IPS-11a (cell line): Measurements from ENCODE around the gene SYNPR.

ENCODE experiments used
- H3K4me3 ChIP-seq: one replicate; pipeline ENCODE4 v1.5.1; 2013; ENCODE audit warnings: low read depth, low read length, control low read depth

The SYNPR gene

GRCh38 chr3:63462732-63463131 is 184.6 kb downstream of the SYNPR start:
- H3K4me3 ChIP-seq = no peak overlapping the region

GRCh38 chr3:63467392-63467791 is 189.3 kb downstream of the SYNPR start:
- no peak overlapping the region for H3K4me3 ChIP-seq

GRCh38 chr3:63470745-63471144 is 192.6 kb downstream of the SYNPR start:
- no peak overlapping the region for H3K4me3 ChIP-seq

- no peak overlapping the region for H3K4me3 ChIP-seq
Observed at GRCh38 chr3:63471781-63472180, 193.7 kb downstream of the SYNPR start.

GRCh38 chr3:63473641-63474166 is 195.6 kb downstream of the SYNPR start:
- H3K4me3 ChIP-seq = no peak overlapping the region

- H3K4me3 ChIP-seq = no peak overlapping the region
Observed at GRCh38 chr3:63474828-63475518, 196.9 kb downstream of the SYNPR start.

GRCh38 chr3:63477494-63478129 is 199.5 kb downstream of the SYNPR start:
- no peak overlapping the region for H3K4me3 ChIP-seq

- H3K4me3 ChIP-seq = no peak overlapping the region
Observed at GRCh38 chr3:63478990-63479660, 201.0 kb downstream of the SYNPR start.

- no peak overlapping the region for H3K4me3 ChIP-seq
Observed at GRCh38 chr3:63479661-63480035, 201.5 kb downstream of the SYNPR start.

GRCh38 chr3:63481627-63482026 is 203.5 kb downstream of the SYNPR start:
- H3K4me3 ChIP-seq = no peak overlapping the region

GRCh38 chr3:63482341-63482740 is 204.2 kb downstream of the SYNPR start:
- H3K4me3 ChIP-seq = no peak overlapping the region

- H3K4me3 ChIP-seq = no peak overlapping the region
Observed at GRCh38 chr3:63492464-63492863, 214.4 kb downstream of the SYNPR start.

- no peak overlapping the region for H3K4me3 ChIP-seq
Observed at GRCh38 chr3:63493101-63493500, 215.0 kb downstream of the SYNPR start.

- H3K4me3 ChIP-seq = no peak overlapping the region
Observed at GRCh38 chr3:63494646-63495045, 216.5 kb downstream of the SYNPR start.

- no peak overlapping the region for H3K4me3 ChIP-seq
Observed at GRCh38 chr3:63497641-63498040, 219.5 kb downstream of the SYNPR start.

- no peak overlapping the region for H3K4me3 ChIP-seq
Observed at GRCh38 chr3:63500196-63500595, 222.1 kb downstream of the SYNPR start.

- no peak overlapping the region for H3K4me3 ChIP-seq
Observed at GRCh38 chr3:63508305-63508704, 230.2 kb downstream of the SYNPR start.

- H3K4me3 ChIP-seq = no peak overlapping the region
Observed at GRCh38 chr3:63508771-63509170, 230.7 kb downstream of the SYNPR start.

GRCh38 chr3:63513791-63514190 is 235.7 kb downstream of the SYNPR start:
- H3K4me3 ChIP-seq = no peak overlapping the region

- no peak overlapping the region for H3K4me3 ChIP-seq
Observed at GRCh38 chr3:63514678-63515077, 236.6 kb downstream of the SYNPR start.

GRCh38 chr3:63519426-63519825 is 241.3 kb downstream of the SYNPR start:
- H3K4me3 ChIP-seq = no peak overlapping the region

- H3K4me3 ChIP-seq = no peak overlapping the region
Observed at GRCh38 chr3:63521657-63522056, 243.5 kb downstream of the SYNPR start.
